ENCODE data around the gene DALRD3.

DNA sequence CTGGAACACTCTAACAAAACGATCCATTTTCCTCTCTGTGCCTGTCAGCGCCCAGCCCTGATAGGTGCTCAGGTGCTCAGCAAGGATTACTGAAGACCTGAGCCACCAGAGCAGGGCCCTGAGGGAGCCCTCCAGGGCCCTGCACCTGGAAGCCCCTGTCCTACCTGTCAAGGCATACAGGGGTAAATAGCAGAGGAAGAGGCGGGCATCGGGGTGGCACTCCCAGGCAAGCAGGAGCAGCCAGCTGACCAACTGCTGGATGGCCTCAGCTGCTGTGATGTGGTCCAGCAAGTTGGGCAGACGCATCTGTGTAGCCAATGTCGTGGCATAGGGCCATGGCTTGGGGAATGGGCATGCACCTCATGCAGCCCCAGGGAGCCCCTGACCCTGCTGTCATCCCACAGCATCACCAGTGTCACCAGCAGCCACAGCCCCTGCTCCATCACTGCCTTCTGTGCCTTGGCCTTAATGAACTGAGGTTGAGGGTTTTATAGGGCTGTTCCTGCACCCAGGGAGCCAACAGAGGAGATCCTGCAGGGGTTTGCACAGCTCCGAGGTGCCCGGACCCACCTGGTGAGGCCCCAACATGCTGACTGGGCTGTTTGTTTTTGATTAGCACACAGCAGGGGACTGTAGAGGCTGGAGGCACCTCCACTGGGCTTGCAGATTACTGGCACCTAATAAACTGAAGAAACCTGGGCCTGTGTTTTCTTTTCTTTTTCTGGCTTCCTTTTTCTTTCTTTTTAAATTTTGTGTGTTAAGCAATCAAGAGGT, 19.1 kb downstream of the DALRD3 start:
- TF ChIP-seq USF1 (IDR thresholded peaks at IDR 0.05; ENCODE audit: borderline replicate concordance, low read depth), result no peak
- TF ChIP-seq CTCF (IDR thresholded peaks at IDR 0.05), result no peak
- no peak for TF ChIP-seq EP300 (IDR thresholded peaks at IDR 0.05; ENCODE audit: borderline replicate concordance in 1 of 2, low read depth in 1 of 2, low read length in 1 of 2)
- no peak for TF ChIP-seq GATA2 (CRISPR knock-in tag; IDR thresholded peaks at IDR 0.05)
- TF ChIP-seq, protein P1, sequence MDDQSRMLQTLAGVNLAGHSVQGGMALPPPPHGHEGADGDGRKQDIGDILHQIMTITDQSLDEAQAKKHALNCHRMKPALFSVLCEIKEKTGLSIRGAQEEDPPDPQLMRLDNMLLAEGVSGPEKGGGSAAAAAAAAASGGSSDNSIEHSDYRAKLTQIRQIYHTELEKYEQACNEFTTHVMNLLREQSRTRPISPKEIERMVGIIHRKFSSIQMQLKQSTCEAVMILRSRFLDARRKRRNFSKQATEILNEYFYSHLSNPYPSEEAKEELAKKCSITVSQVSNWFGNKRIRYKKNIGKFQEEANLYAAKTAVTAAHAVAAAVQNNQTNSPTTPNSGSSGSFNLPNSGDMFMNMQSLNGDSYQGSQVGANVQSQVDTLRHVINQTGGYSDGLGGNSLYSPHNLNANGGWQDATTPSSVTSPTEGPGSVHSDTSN (IDR thresholded peaks at IDR 0.05), result no peak
- no peak for TF ChIP-seq JUND (IDR thresholded peaks at IDR 0.05)
- TF ChIP-seq RCOR1 (IDR thresholded peaks at IDR 0.05; ENCODE audit: low read length), result no peak
- TF ChIP-seq FOSL2 (IDR thresholded peaks at IDR 0.05; ENCODE audit: borderline replicate concordance, low read depth), result no peak
- TF ChIP-seq, protein P2, sequence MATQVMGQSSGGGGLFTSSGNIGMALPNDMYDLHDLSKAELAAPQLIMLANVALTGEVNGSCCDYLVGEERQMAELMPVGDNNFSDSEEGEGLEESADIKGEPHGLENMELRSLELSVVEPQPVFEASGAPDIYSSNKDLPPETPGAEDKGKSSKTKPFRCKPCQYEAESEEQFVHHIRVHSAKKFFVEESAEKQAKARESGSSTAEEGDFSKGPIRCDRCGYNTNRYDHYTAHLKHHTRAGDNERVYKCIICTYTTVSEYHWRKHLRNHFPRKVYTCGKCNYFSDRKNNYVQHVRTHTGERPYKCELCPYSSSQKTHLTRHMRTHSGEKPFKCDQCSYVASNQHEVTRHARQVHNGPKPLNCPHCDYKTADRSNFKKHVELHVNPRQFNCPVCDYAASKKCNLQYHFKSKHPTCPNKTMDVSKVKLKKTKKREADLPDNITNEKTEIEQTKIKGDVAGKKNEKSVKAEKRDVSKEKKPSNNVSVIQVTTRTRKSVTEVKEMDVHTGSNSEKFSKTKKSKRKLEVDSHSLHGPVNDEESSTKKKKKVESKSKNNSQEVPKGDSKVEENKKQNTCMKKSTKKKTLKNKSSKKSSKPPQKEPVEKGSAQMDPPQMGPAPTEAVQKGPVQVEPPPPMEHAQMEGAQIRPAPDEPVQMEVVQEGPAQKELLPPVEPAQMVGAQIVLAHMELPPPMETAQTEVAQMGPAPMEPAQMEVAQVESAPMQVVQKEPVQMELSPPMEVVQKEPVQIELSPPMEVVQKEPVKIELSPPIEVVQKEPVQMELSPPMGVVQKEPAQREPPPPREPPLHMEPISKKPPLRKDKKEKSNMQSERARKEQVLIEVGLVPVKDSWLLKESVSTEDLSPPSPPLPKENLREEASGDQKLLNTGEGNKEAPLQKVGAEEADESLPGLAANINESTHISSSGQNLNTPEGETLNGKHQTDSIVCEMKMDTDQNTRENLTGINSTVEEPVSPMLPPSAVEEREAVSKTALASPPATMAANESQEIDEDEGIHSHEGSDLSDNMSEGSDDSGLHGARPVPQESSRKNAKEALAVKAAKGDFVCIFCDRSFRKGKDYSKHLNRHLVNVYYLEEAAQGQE (IDR thresholded peaks at IDR 0.05; ENCODE audit: low read depth, low read length), result no peak
- TF ChIP-seq POLR2AphosphoS5 (IDR thresholded peaks at IDR 0.05; ENCODE audit: low read depth, low read length), result no peak
- TF ChIP-seq ELF1 (IDR thresholded peaks at IDR 0.05), result no peak
- TF ChIP-seq MEF2A (IDR thresholded peaks at IDR 0.05; ENCODE audit: borderline replicate concordance, low read depth), result no peak
- TF ChIP-seq, protein P3, sequence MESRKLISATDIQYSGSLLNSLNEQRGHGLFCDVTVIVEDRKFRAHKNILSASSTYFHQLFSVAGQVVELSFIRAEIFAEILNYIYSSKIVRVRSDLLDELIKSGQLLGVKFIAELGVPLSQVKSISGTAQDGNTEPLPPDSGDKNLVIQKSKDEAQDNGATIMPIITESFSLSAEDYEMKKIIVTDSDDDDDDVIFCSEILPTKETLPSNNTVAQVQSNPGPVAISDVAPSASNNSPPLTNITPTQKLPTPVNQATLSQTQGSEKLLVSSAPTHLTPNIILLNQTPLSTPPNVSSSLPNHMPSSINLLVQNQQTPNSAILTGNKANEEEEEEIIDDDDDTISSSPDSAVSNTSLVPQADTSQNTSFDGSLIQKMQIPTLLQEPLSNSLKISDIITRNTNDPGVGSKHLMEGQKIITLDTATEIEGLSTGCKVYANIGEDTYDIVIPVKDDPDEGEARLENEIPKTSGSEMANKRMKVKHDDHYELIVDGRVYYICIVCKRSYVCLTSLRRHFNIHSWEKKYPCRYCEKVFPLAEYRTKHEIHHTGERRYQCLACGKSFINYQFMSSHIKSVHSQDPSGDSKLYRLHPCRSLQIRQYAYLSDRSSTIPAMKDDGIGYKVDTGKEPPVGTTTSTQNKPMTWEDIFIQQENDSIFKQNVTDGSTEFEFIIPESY (IDR thresholded peaks at IDR 0.05; ENCODE audit: borderline replicate concordance, low read depth), result no peak
- no peak for TF ChIP-seq SMC3 (IDR thresholded peaks at IDR 0.05; ENCODE audit: low read depth, low read length)

All from SK-N-SH (cell line).